GM21723 (cell line): ENCODE results near the gene PHLPP1.
"Not testable (repeated sequence)": the region's sequence is repeated elsewhere in the genome, so short reads cannot be mapped to it uniquely, and the experiment has no call there.

Experiments used
- ATAC-seq: cut with Tn5 transposase; IDR thresholded peaks from one replicate; pipeline ENCODE4 v1.9.1; 2021; ENCODE audit warnings: mild to moderate bottlenecking, moderate library complexity; ENCODE audit not compliant: unreplicated experiment

The PHLPP1 gene

DNA sequence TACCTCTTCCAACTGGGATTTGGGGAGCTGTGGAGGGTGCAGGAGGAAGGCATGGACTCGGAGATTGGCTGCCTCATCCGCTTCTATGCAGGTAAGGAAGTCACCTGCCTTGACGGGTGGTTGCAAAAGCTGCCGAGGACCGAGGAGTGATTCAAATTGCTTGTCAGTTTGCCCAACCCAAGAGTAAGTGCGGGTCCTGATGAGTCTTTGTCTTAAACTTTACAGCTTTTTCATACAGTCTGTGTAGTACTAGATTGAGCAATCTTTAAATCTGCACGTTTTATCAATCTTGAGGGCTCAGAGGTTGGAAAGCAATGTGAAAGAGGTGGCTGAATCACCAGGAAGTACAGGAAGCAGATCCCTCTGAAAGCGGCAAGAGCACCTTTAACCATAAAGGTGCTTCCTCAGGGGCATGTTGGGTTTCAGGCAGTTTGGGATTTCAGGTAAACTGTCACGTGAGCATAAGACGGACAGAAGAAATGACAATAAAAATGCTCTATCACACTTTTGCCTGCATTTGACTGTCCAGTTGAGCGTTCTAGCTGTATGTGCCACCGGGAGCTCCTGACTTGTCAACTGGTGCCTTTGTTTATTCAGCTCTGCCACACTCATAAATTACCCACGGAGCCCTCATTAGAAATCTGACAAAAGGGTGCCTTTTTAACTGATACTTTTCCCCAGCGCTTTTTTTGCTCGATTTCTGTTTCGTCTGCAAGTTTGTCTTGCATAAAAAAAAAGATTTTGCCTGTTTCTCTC, 2.0 kb downstream of the PHLPP1 start:
- no peak for ATAC-seq

DNA sequence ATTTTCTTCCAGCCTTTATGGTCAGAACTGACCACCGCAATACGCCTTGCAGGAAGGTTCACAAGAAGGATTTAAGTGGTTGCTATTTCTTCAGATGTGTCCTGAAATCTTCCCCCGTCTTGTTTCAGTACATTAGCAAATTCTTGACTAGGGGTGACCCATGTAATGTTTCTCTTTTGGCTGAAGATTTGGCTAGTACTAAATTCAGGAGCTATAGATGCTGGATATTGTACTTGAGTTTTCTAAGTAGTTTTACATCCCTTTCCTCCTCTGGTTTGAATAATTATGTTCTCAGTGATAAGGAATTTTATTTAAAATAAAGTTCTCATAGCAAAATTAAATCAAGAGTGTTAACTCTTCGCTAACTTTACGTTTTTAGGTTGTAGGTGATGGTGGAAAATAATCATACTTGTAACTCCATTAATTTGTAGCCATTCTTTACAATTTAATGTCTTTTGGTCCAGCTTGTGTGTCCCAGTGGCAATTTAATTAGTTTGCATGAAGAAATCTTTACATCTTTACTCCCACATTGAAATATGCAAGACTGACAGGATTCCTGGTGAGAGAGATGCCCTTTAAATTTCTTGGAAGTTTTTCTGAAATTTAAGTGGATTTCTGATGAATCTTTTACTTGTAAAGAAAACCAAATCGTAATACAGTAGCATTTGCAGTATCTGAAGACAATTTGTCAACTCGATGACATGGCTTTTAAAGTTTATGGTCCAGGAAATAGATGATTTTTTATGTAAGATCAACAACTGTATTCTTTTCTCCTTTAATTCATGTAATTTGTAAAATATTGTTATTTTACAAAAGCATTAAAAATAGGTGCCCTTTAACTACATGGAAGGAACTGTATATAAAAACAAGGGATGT, 2.8 kb downstream of the PHLPP1 start:
- ATAC-seq, result no peak

DNA sequence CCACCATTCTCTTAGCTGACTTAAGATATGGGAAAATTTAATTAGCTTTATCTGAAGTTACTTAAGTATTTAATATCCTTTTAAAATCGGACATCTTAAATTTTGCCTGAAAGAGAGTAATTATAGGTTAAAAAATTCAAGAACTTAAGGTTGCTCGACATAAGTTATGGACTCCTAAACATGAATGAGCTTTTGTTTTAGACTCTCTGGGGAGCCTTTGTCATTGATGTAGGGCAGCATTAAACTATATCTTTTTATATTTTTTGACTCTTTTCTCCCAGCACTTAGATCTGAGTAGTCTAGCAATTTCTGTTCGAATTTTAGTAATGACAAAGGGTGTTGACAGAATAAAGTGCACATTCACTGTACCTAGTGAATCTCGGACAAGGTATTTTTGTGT, 4.7 kb downstream of the PHLPP1 start:
- ATAC-seq, result no peak

DNA sequence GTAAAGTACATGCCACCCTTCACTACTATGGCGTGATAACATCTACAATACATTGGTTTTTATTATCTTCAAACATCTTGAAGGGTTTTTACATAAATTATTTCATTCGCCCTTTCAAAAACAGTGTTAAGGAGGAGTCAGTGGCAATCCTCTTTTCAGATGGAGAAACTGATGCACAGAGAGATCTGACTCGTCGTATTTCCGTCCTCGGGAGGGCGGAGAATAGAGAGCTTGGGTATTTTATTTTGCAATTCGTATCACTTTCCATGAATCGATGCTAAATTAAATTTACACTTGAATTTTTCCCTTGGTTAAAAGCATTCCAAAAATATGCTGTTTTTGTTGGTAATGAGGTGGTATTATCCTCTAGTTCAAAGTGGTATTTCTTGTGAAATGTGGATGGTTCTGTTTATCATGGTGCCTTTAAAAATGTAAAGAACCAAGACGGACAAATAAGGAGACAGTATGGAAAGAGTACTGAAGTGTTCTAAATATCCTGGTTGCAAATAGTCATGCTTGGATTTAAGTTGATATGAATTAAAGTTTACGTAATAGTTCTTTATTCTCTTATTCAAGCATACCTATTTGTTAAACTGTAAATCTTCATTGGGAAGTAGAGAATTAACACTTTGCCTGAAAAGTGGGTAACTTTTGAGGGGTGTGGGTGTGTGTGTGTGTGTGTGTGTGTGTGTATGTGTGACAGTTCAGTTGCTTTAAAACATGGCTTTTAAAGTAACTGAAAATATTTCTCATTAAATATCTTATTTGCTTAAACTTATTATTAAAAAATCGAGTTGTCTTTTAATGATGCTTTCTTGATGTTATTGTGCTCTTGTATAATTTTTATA, 5.6 kb downstream of the PHLPP1 start:
- ATAC-seq, result no peak

DNA sequence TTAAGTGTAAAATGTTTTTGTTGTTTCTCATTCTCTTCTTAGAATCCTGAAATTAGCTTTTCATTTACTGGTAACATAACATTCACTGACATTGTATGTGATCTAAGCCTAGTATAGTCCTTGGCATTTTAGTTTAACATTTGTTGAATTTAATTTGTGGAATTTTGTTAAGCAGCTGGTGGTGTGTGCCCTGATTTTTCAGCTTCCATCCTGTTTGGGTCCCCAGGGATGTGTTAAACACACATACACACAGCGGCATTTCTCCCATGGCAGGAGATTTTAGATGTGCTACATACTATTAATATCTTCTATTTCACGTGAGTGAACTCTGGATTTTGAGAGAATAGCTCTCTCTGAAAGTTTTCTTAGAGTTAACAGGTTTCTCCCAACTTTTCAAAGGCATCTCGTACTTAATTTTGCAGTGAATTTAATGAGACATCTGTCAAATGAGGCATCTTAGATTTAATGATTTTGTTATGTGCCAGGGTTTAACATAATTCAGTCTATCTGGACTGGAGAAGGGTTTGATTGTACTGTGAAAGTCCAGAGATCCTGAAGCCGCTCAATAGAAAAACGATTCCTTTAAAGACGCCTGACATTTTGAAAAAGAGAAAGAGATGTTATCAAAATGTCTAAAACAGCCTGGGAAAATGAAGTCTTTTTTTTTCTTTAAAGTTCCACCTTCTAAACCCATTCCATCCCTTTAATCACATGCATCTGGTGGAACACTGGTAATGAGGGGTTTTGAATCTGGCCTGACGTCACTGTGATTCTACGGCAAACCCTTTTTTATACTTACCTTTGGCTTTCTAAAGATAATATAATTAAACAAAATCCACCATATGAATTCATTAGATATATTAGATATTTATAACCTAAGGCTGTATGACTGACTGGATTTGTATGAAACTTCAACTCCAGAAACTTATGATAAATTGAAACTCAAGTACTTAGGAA, 6.8 kb downstream of the PHLPP1 start:
- no peak for ATAC-seq

DNA sequence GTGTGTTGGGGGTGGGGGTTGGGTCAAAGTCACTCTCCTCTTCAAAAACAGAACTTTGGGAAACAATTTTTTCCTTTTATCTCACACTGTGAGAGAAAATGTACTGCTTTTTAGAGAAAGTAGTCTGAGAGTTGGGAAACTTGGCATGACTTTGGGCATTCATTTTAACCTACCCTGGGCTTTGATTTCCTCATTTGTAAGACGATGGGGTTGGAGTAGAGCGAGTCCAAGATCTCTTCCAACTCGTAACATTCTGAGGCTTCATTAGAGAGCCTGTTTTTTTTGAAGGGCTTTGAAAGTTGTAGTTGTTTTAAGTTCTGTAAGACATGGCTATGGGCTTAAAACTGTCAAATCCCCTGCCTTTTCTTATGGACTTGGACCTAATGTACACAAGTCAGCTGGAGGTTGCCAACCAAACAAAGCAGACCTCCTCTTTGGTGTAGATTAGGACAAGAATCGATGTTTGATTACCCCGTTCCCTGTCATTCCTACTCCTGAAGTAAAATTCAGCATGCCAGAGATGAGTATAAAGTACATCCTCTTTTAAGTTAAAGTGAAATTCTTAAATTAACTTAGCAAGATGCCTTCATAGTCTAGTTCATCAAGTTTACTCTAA, 8.4 kb downstream of the PHLPP1 start:
- no peak for ATAC-seq

DNA sequence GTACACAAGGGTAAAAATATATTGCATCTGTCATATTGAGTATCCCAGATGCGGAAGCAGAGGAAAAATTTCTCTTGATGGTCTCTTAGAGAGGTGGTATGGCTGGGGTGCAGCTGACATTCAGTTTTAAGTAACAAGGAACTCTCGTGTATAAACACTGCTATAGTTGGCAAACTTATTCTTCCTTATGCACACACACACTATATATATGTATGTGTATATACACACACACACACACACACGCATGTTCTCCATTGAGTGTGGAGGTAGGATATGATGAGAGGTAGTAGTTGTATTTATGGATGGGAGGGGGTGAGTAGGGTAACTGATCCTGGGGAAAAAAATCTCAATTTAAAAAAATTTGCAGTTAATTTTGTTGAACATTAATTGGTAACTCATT, 10.6 kb downstream of the PHLPP1 start:
- ATAC-seq, result no peak

DNA sequence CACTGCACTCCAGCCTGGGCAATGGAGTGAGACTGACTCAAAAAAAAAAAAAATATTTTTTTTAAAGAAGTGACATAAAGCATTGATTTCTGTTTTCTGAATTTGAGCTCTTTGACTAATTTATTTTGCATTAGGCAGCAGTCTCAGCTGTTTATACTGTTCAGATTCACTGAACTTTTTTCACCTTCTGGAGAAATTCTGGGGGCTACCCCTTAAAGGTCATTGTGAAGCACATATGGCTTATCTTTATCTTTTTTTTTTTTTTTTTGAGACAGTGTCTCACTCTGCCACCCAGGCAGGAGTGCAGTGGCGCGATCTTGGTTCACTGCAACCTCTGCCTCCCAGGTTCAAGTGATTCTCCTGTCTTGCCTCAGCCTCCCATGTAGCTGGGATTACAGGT, 12.9 kb downstream of the PHLPP1 start:
- ATAC-seq, result no peak

DNA sequence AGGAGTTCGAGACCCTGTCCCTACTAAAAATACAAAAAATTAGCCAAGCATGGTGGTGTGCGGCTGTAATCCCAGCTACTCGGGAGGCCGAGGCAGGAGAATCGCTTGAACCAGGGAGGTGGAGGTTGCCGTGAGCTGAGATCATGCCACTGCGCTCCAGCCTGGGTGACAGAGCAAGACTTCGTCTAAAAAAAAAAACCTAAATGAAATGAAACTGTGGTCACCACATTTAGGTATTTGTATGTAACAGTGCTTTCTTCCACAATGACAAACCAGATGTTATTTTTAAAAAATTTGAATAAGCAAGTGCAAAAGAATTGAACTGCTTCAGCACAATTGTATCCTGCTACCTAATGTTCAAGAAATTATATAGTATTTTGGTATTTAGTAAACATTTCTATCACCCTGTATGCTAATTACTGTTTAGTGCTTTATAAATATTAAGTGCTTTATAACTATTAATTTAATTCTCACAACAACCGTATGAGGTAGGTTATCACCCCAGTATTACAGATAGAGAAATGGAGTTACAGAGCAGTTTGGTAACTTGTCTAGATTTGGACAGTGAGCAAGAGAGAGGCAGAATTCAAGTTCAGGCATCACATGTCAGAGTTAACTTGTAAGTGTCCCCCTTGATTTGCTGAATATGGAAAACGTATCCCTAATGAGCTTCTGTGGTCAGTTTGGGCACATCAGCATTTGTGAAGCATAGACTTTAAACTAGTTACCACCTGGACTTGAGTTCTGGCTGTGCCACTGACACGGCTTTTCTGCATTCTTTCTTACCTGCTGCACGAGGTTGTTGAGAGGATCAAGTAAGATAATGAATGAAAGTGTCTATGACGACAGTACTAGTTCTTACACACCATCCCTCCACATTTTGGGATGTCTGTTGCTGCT, 14.4 kb downstream of the PHLPP1 start:
- ATAC-seq, result peak; percentile 91

DNA sequence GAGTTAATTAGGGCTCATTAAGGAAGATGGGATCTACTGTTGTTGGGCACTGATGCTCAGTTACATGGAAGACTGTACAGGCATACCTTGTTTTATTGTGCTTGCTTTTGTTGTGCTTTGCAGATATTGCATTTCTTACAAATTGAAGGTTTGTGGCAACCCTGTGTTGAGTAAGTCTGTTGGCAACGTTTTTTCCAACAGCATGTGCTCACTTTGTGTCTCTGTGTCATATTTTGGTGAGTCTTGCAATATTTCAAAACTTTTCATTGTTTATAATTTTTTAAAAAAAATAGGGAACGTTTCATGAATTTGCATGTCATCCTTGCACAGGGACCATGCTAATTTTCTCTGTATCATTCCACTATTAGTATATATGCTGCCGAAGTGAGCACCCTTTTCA, 15.6 kb downstream of the PHLPP1 start:
- ATAC-seq, result no peak

DNA sequence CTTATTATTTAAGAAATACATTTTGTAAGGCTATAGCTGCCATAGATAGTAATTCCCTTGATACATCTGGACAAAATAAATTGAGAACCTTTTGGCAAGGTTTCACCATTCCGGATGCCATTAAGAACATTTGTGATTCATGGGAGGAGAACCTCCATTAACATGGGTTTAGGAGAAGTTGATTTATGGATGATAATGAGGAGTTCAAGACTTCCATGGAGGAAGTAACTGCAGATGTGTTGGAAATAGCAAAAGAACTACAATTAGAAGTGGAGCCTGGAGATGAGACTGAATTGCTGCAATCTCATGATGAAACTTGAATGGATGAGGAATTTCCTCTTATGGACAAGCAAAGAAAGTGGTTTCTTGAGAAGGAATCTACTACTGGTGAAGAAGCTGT, 17.3 kb downstream of the PHLPP1 start:
- no peak for ATAC-seq

DNA sequence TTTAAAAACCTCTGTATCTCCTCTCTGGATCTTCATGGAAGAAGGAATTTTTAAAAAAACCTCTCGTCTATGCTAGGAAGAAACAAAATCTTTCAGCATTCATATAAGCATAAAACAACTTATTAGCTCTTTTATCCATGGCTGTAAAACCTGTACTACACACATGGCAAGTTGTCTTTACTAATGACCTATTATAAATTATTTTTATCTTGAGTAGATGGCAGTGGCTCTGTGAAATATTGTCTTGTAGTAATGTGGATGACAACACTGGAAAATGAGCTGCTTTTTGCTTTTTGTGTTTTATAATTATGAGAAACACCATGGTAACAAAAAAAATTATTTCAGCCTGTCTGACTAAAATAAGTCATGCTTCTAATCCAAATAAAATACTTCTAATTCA, 18.9 kb downstream of the PHLPP1 start:
- ATAC-seq, result no peak

DNA sequence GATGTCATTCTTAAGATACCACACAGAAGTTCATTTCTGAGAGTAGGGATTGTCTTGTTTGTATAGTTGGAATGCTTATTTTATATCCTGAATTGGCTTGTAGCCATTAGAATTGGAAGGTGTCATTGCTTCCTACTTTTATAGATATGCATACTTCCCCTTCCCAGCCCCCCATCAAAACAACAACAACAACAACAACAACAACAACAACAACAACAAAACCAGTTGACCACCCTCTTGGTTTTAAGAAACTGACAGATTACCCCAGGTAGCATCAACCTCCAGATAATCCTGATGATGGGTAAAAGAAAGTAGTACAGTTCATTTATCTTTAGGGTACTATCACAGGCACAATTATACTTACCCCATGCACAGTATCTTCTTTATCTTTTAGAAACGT, 20.0 kb downstream of the PHLPP1 start:
- no peak for ATAC-seq

DNA sequence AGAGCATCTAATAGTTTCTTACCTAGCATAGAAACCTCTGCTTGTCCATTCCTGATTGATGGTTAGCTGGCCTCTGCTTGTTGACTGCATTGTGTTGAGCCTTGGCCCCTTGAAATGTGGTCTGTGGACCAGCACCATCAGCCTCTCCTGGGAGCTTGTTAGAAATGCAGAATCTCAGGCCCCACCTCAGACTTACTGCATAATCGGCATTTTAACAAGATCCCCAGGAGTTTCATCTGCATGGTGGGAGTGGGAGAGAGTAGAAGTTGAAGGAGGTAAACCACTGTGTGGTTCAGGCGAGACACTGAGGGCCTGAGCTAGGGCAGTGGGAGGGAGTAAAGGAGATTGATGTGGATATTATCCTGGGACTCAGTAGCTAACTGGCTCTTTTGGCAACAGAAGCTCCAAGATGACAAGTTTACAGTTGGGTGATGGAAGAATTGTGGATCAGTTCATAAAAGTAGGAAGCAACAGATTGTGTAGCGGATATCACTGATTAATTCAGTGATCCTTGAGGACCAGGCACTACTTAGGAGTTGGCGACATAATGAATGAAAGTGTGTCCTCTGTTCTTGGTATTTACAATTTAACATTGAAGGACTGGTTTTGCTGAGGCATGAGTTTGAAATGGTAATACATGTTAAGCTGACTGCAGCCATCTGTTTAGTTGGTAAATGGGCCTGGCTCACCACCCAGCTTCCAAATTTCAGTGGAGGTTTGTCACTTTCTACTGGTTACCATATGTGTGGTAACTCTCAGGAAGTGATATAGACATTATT, 20.9 kb downstream of the PHLPP1 start:
- no peak for ATAC-seq

DNA sequence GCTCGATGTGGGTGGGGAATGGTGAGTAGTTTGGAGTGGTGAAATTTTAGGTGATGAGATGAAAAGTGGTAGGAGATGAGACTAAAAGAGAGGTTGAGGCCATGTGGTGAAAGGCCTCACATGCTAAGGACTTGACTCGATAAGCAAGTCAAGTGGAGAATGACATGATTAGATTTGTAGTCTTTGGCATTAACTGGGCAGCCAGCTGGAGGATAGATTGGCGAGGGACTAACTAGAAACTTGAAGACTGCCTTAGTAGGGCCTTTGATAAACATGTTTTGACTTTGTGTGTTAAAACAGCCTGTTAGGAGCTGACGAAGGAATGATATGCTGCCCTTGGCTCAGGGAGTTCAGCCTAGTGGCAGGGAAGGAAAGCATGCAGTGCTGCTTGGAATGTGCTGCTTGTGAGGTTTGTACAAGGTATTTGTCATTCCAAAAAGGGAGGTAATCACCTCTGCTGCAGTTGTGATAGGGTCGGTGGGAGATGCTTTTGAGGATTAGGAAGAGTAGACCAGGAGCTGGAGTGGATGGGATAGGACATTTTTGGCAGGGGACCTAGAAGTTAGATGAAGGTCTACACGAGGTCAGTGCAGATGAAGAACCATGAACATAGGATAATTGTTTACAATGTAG, 22.0 kb downstream of the PHLPP1 start:
- no peak for ATAC-seq

DNA sequence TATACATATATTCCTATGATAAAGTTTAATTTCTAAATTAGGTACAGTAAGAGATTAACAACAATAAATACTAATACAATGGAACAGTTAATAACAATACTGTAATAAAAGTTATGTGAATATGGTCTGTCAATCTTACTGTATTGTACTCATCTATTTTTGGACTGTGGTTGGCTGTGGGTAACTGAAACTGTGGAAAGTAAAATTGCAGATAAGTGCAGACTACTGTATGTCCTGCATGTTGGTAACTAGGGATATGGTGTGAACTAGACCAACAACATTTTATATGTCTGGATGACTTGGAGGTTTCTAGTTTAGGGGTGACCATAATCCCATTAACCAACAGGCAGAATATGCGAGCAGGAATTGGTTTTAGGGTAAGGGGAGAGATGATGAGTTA, 23.3 kb downstream of the PHLPP1 start:
- ATAC-seq, result no peak

DNA sequence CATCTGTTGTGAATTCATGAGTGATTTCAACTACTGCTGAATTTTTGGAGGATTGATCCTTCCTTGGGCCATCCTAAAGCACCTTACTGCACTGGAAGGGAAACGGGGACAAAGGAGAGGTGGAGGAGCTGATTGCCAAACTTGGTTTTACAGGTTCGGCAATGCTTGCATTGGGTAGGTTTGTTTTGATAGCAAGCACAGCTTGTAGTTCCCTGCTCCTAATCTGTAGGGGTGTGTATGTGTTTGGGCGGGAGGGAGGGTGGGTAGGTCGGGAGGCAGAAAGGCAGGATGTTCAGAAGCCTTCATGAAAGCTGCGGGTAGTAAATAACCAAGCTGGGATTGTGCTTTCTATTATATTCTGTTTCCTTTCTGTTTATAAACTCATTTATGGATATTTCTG, 24.6 kb downstream of the PHLPP1 start:
- ATAC-seq, result no peak

DNA sequence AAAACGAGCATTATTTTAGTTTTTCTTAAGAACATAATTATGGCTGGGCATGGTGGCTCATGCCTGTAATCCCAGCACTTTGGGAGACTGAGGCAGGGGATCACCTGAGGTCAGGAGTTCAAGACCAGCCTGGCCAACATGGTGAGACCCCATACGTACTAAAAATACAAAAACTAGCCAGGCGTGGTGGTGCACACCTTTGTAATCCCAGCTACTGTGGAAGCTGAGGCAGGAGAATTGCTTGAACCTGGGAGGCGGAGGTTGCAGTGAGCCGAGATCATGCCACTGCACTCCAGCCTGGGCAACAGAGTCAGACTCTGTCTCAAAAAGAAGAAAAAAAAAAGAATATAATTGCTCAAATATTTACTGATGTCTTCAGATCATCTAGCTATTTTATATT, 25.3 kb downstream of the PHLPP1 start:
- ATAC-seq, result not testable (repeated sequence)
